Measurements from ENCODE around the gene SLC8A1.

GRCh38 chr2:40230186-40230585, 221.7 kb downstream of the SLC8A1 start:
- TF ChIP-seq CTCF (IDR thresholded peaks at IDR 0.05), result no peak
- no peak for TF ChIP-seq EZH2phosphoT487 (IDR thresholded peaks at IDR 0.05)

All from neural progenitor cell (in vitro differentiated cells).